IMR-90 (cell line): ENCODE measurements around the gene NUP58. TPM values are rescaled to one million over a fixed set of nuclear protein-coding genes. Genes with fewer than 3 reads are reported as not detected.

Experiments
- ATAC-seq: fragments of 200-7000 bp; cut with Tn5 transposase; 2 replicates; pipeline ENCODE4 v1.9.1; 2020; ENCODE audit warnings: low read depth, mild to moderate bottlenecking, moderate library complexity
- BruUV-seq: library from RNA; stranded (reverse); fragments of 400-500 nt; replicated peaks from 2 replicates; lab custom pipeline; 2021; lab: Mats Ljungman, UMichigan
- CTCF ChIA-PET: fragments of 300-600 bp; formaldehyde crosslinking; extraction: SDS; loops from one replicate; lab custom pipeline; 2021; ENCODE audit warnings: antibody characterized with exemption; lab: Yijun Ruan, JAX
- POLR2A ChIA-PET: fragments of 300-600 bp; sonication (Branson Sonifier 250); formaldehyde crosslinking; loops from one replicate; lab custom pipeline; 2022; ENCODE audit warnings: antibody characterized with exemption; ENCODE audit not compliant: unreplicated experiment; lab: Charles Lee
- DNase-seq: peaks from one replicate; pipeline ENCODE4 v3.0.0; 2013
- H2AFZ ChIP-seq: replicated peaks from 2 replicates; pipeline ENCODE3; 2013; ENCODE audit warnings: low read length, mild to moderate bottlenecking; ENCODE audit not compliant: poor library complexity
- H2AK5ac ChIP-seq: 2 replicates; pipeline ENCODE4 v1.6.1; 2013; ENCODE audit warnings: low read depth, low read length, inconsistent platforms
- H2AK9ac ChIP-seq: replicated peaks from 2 replicates; pipeline ENCODE3; 2013; ENCODE audit warnings: mild to moderate bottlenecking, low read depth, low read length, moderate library complexity; ENCODE audit not compliant: poor library complexity
- H2BK120ac ChIP-seq: 2 replicates; pipeline ENCODE4 v1.6.1; 2013; ENCODE audit warnings: low read depth, low read length, inconsistent platforms
- H2BK15ac ChIP-seq: 3 replicates; pipeline ENCODE4 v1.6.1; 2013; ENCODE audit warnings: low read depth, low read length, inconsistent platforms
- H2BK20ac ChIP-seq: 2 replicates; pipeline ENCODE4 v1.6.1; 2013; ENCODE audit warnings: low read depth, mild to moderate bottlenecking, inconsistent platforms, low read length, moderate library complexity
- H2BK5ac ChIP-seq: 2 replicates; pipeline ENCODE4 v1.6.1; 2013; ENCODE audit warnings: mild to moderate bottlenecking, low read depth, low read length, inconsistent platforms; ENCODE audit not compliant: poor library complexity, severe bottlenecking
- H3K14ac ChIP-seq: replicated peaks from 2 replicates; pipeline ENCODE4 v1.6.1; 2013; ENCODE audit warnings: low read depth, low read length, inconsistent platforms
- H3K18ac ChIP-seq: 2 replicates; pipeline ENCODE4 v1.6.1; 2013; ENCODE audit warnings: low read depth, low read length, control low read depth
- H3K23ac ChIP-seq: 2 replicates; pipeline ENCODE4 v1.6.1; 2013; ENCODE audit warnings: low read depth, low read length, inconsistent platforms
- H3K27ac ChIP-seq: 2 replicates; pipeline ENCODE4 v1.5.1; 2013; ENCODE audit warnings: mild to moderate bottlenecking, control low read depth, low read length; ENCODE audit not compliant: insufficient read depth
- H3K27me3 ChIP-seq: 2 replicates; pipeline ENCODE4 v1.6.1; 2013; ENCODE audit warnings: low read length; ENCODE audit not compliant: control insufficient read depth, insufficient read depth
- H3K36me3 ChIP-seq: 2 replicates; pipeline ENCODE4 v1.6.1; 2013; ENCODE audit warnings: low read length, mixed read lengths; ENCODE audit not compliant: control insufficient read depth, insufficient read depth
- H3K4ac ChIP-seq: 2 replicates; pipeline ENCODE4 v1.6.1; 2013; ENCODE audit warnings: low read depth, low read length, inconsistent platforms
- H3K4me1 ChIP-seq: 2 replicates; pipeline ENCODE4 v1.6.1; 2013; ENCODE audit warnings: low read length, mixed read lengths; ENCODE audit not compliant: control insufficient read depth, insufficient read depth
- H3K4me2 ChIP-seq: 2 replicates; pipeline ENCODE4 v1.6.1; 2013; ENCODE audit warnings: low read depth, mild to moderate bottlenecking, control low read depth, low read length, moderate library complexity
- H3K4me3 ChIP-seq: 2 replicates; pipeline ENCODE4 v1.5.1; 2013; ENCODE audit warnings: low read depth, mild to moderate bottlenecking, control low read depth, low read length, moderate library complexity; ENCODE audit not compliant: insufficient read depth
- H3K56ac ChIP-seq: 2 replicates; pipeline ENCODE4 v1.6.1; 2013; ENCODE audit warnings: low read length, inconsistent platforms; ENCODE audit not compliant: insufficient read depth; ENCODE audit errors: extremely low read depth
- H3K79me1 ChIP-seq, 2 experiments: 2 replicates each; pipeline ENCODE4 v1.6.1; 2013; ENCODE audit warnings: low read length in 2 of 2, inconsistent platforms in 1 of 2, low read depth in 1 of 2
- H3K9ac ChIP-seq: 2 replicates; pipeline ENCODE4 v1.6.1; 2013; ENCODE audit warnings: low read depth, low read length, control low read depth
- H3K9me1 ChIP-seq: 2 replicates; pipeline ENCODE4 v1.6.1; 2013; ENCODE audit warnings: low read length, inconsistent platforms; ENCODE audit not compliant: insufficient read depth
- H3K9me3 ChIP-seq: 2 replicates; pipeline ENCODE4 v1.6.1; 2013; ENCODE audit warnings: low read length; ENCODE audit not compliant: control insufficient read depth, insufficient read depth
- H4K20me1 ChIP-seq: 2 replicates; pipeline ENCODE4 v1.6.1; 2013; ENCODE audit warnings: low read length, inconsistent platforms; ENCODE audit not compliant: insufficient read depth
- H4K5ac ChIP-seq: 2 replicates; pipeline ENCODE4 v1.6.1; 2013; ENCODE audit warnings: mild to moderate bottlenecking, low read depth, low read length, control low read depth
- H4K8ac ChIP-seq, 2 experiments: 2 replicates each; pipeline ENCODE4 v1.6.1; 2013; ENCODE audit warnings: low read depth in 2 of 2, low read length in 2 of 2, control low read depth in 1 of 2, inconsistent platforms in 1 of 2
- H4K91ac ChIP-seq: 2 replicates; pipeline ENCODE4 v1.6.1; 2013; ENCODE audit warnings: low read depth, low read length, inconsistent platforms; ENCODE audit not compliant: insufficient read depth
- CEBPB ChIP-seq: IDR thresholded peaks from 2 replicates; pipeline ENCODE4 v1.6.1; 2012; ENCODE audit warnings: low read depth, low read length, improper control_type of control experiment
- CHD1 ChIP-seq: IDR thresholded peaks from 2 replicates; pipeline ENCODE4 v1.6.1; 2012; ENCODE audit warnings: low read depth, low read length, improper control_type of control experiment
- FOS ChIP-seq: fragments of 150-350 bp; IDR thresholded peaks from 2 replicates; pipeline ENCODE4 v1.6.1; 2016; ENCODE audit warnings: low read depth, low read length
- MAFK ChIP-seq: IDR thresholded peaks from 2 replicates; pipeline ENCODE4 v1.6.1; 2012; ENCODE audit warnings: low read depth, low read length, improper control_type of control experiment
- MAZ ChIP-seq: IDR thresholded peaks from 2 replicates; pipeline ENCODE4 v1.6.1; 2012; ENCODE audit warnings: low read depth, mild to moderate bottlenecking, low read length, improper control_type of control experiment, moderate library complexity, borderline replicate concordance
- MXI1 ChIP-seq: IDR thresholded peaks from 2 replicates; pipeline ENCODE4 v1.6.1; 2012; ENCODE audit warnings: low read depth, mild to moderate bottlenecking, low read length, moderate library complexity, borderline replicate concordance
- NFE2L2 ChIP-seq: fragments of 150-350 bp; IDR thresholded peaks from 2 replicates; pipeline ENCODE4 v1.6.1; 2016; ENCODE audit warnings: low read depth, mild to moderate bottlenecking, low read length
- POLR2A ChIP-seq: IDR thresholded peaks from 2 replicates; pipeline ENCODE4 v1.6.1; 2012; ENCODE audit warnings: mild to moderate bottlenecking, low read depth, low read length
- RAD21 ChIP-seq: IDR thresholded peaks from 2 replicates; pipeline ENCODE4 v1.6.1; 2012; ENCODE audit warnings: low read length, improper control_type of control experiment
- RCOR1 ChIP-seq: IDR thresholded peaks from 2 replicates; pipeline ENCODE4 v1.6.1; 2012; ENCODE audit warnings: mild to moderate bottlenecking, low read length, improper control_type of control experiment; ENCODE audit not compliant: insufficient replicate concordance
- RFX5 ChIP-seq: IDR thresholded peaks from 2 replicates; pipeline ENCODE4 v1.8.0; 2012; ENCODE audit warnings: low read depth, mild to moderate bottlenecking, low read length, moderate library complexity
- SMC3 ChIP-seq: fragments of 150-350 bp; IDR thresholded peaks from 2 replicates; pipeline ENCODE4 v1.6.1; 2016; ENCODE audit warnings: low read depth, mild to moderate bottlenecking, antibody characterized with exemption, low read length, moderate library complexity
- WGBS, 2 experiments: methylation state at CpG; one replicate each; pipeline versions ENCODE4 v1.1.5 to v1.1.7; 2013; ENCODE audit warnings: missing lambda C conversion rate in 2 of 2; ENCODE audit not compliant: insufficient read length in 1 of 2; ENCODE audit errors: extremely low coverage in 2 of 2; 5-methylcytosine and 5-hydroxymethylcytosine counted together
- dilution Hi-C: fragments of 300-500 bp; cut with HindIII; formaldehyde crosslinking; loops from one replicate; pipeline ENCODE4 v1.14.3; 2018; ENCODE audit warnings: low sequenced_read_pairs; ENCODE audit not compliant: unreplicated experiment
- in situ Hi-C: fragments of 300-500 bp; cut with MboI; formaldehyde crosslinking; loops from 3 replicates; pipeline ENCODE4 v1.14.3; 2019; ENCODE audit warnings: low sequenced_read_pairs, inconsistent platforms, mixed read lengths
- intact Hi-C: fragments of 100-400 bp; cut with micrococcal nuclease; formaldehyde crosslinking; loops from 2 replicates; pipeline ENCODE4 v1.10.0; 2022
- polyA plus RNA-seq, 3 experiments: library from polyadenylated mRNA; depleted of rRNA; stranded (reverse); fragments of >200 nt; gene quantifications; 2 replicates each; pipeline ENCODE4 v1.2.3, GENCODE V29; 2012; ENCODE audit warnings: low replicate concordance in 1 of 3
- total RNA-seq: library from RNA; depleted of rRNA; stranded (reverse); fragments of >200 nt; gene quantifications from 2 replicates; pipeline ENCODE4 v1.2.3, GENCODE V29; 2012
- TF ChIP-seq, protein P1 (sequence below): conservative IDR thresholded peaks from 2 replicates; pipeline ENCODE4 v1.5.1; 2012; ENCODE audit warnings: mild to moderate bottlenecking, low read depth, low read length, improper control_type of control experiment
- TF ChIP-seq, protein P2 (sequence below): fragments of 150-350 bp; IDR thresholded peaks from 2 replicates; pipeline ENCODE4 v1.6.1; 2017; ENCODE audit warnings: mild to moderate bottlenecking, antibody characterized with exemption, low read length, low read depth
- TF ChIP-seq, protein P3 (sequence below): fragments of 150-350 bp; IDR thresholded peaks from 2 replicates; pipeline ENCODE4 v1.6.1; 2016; ENCODE audit warnings: low read depth, mild to moderate bottlenecking, low read length, moderate library complexity, borderline replicate concordance

Gene NUP58
- total and polyA plus RNA-seq, 2 of the 4 experiments (the other 2 are of a cell fraction), result 29.7 to 50.7 TPM

DNA sequence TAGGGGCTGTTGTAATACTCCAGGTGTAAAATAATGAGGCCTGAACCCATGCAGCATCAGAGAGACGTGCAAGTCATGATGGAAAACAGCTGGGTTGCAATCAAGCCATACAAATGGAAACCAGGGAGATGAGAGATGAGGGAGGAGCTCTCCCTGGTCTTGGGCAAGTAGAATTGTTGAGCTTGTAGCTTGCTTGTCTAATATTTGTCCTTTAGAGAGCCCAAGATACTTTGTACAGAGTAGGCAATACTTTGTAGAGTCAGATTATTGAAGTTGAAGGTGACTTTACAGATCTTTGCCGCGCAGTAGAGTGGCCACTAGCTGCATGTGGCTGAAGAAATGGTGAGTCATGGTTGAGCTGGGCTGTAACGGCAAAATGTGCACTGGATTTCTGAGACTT, 78.7 kb downstream of the NUP58 start:
- Histone ChIP-seq H3K4me2 (no peak overlapping the region), H3K27me3 (peaks cover 6% of the 10 kb centered on the region), H3K36me3 (no peaks in the 10 kb centered on the region), H3K56ac (no peak overlapping the region), H2AK9ac (no peak overlapping the region), H2BK120ac (no peak overlapping the region), H4K5ac (no peak overlapping the region), H3K23ac (no peak overlapping the region), H3K18ac (no peak overlapping the region), H4K8ac (no peak overlapping the region), H3K9ac (no peak overlapping the region), H2AFZ (no peak overlapping the region), H3K14ac (no peak overlapping the region), H4K20me1 (no peaks in the 10 kb centered on the region), H3K79me1 (no peaks in the 10 kb centered on the region), H2AK5ac (no peak overlapping the region), H3K27ac (no peak overlapping the region), H3K4me1 (no peaks in the 10 kb centered on the region), H3K4me3 (no peak overlapping the region), H4K91ac (no peak overlapping the region), H3K4ac (no peak overlapping the region), H3K9me3 (no peaks in the 10 kb centered on the region), H2BK15ac (no peak overlapping the region), H2BK5ac (no peak overlapping the region), H3K9me1 (no peaks in the 10 kb centered on the region), H2BK20ac (no peak overlapping the region)
- ATAC-seq (no peak), DNase-seq (no peak)
- intact Hi-C loops, result no loop called here
- POLR2A ChIA-PET, result no interaction called here
- dilution Hi-C loops, result no loop called here
- no TSS peak for BruUV-seq
- TF ChIP-seq, protein P1, sequence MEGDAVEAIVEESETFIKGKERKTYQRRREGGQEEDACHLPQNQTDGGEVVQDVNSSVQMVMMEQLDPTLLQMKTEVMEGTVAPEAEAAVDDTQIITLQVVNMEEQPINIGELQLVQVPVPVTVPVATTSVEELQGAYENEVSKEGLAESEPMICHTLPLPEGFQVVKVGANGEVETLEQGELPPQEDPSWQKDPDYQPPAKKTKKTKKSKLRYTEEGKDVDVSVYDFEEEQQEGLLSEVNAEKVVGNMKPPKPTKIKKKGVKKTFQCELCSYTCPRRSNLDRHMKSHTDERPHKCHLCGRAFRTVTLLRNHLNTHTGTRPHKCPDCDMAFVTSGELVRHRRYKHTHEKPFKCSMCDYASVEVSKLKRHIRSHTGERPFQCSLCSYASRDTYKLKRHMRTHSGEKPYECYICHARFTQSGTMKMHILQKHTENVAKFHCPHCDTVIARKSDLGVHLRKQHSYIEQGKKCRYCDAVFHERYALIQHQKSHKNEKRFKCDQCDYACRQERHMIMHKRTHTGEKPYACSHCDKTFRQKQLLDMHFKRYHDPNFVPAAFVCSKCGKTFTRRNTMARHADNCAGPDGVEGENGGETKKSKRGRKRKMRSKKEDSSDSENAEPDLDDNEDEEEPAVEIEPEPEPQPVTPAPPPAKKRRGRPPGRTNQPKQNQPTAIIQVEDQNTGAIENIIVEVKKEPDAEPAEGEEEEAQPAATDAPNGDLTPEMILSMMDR, result no peak
- TF ChIP-seq MAZ, result no peak
- TF ChIP-seq RCOR1, result no peak
- TF ChIP-seq CHD1, result no peak
- no peak for TF ChIP-seq MAFK
- TF ChIP-seq FOS, result no peak
- no peak for TF ChIP-seq SMC3
- TF ChIP-seq, protein P2, sequence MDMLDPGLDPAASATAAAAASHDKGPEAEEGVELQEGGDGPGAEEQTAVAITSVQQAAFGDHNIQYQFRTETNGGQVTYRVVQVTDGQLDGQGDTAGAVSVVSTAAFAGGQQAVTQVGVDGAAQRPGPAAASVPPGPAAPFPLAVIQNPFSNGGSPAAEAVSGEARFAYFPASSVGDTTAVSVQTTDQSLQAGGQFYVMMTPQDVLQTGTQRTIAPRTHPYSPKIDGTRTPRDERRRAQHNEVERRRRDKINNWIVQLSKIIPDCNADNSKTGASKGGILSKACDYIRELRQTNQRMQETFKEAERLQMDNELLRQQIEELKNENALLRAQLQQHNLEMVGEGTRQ, result no peak
- no peak for TF ChIP-seq RFX5
- no peak for TF ChIP-seq RAD21
- no peak for TF ChIP-seq CEBPB
- TF ChIP-seq MXI1, result no peak
- TF ChIP-seq POLR2A, result no peak
- TF ChIP-seq, protein P3, sequence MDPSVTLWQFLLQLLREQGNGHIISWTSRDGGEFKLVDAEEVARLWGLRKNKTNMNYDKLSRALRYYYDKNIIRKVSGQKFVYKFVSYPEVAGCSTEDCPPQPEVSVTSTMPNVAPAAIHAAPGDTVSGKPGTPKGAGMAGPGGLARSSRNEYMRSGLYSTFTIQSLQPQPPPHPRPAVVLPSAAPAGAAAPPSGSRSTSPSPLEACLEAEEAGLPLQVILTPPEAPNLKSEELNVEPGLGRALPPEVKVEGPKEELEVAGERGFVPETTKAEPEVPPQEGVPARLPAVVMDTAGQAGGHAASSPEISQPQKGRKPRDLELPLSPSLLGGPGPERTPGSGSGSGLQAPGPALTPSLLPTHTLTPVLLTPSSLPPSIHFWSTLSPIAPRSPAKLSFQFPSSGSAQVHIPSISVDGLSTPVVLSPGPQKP, result no peak
- TF ChIP-seq NFE2L2, result no peak
- CTCF ChIA-PET, result no interaction called here
- no CpG with 5 or more reads among the region's 4 CpGs for WGBS, 2 experiments
- in situ Hi-C loops, result loop anchor here (25.0 kb wide), 1 partner anchor 293 kb away; the partner anchor contains the start of gene PABPC3
